HG03457 (cell line): ENCODE measurements around the gene ASPHD2.
"Not testable (repeated sequence)": the region's sequence is repeated elsewhere in the genome, so short reads cannot be mapped to it uniquely, and the experiment has no call there.

Experiments used
- ATAC-seq: cut with Tn5 transposase; IDR thresholded peaks from one replicate; pipeline ENCODE4 v1.9.1; 2021; ENCODE audit warnings: moderate number of reproducible peaks; ENCODE audit not compliant: unreplicated experiment

Gene ASPHD2

GRCh38 chr22:26416256-26416655 is 12.8 kb upstream of the ASPHD2 start:
- no peak for ATAC-seq

DNA sequence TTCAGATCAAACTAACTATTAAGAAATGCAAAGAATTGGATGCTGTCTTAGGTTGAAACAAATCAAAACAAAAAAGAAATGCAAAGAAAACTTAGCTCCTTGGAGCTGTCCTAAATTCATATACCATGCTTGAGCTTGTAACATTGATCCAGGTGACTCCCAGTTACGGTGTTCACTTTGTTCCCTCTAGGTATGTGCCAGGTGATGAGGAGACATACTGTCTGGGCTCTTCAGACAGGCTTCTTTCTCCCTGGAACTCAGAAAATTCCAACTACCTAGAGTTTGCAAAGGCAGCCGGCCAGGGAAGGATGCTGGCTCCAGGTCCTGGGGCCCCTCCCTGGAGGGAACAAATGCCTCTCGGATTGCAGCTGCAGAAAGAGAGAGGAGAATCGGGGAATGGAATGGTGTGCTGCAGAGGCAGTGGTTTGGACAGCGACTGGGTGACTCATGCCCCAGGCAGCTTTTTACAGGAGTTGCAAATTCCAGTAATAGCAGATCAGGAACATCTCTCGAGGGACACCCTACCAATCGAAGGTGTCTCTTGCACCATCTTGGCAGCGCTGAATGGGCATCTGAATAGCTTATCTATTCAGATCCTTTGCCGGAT is 12.3 kb upstream of the ASPHD2 start:
- ATAC-seq: no peak

DNA sequence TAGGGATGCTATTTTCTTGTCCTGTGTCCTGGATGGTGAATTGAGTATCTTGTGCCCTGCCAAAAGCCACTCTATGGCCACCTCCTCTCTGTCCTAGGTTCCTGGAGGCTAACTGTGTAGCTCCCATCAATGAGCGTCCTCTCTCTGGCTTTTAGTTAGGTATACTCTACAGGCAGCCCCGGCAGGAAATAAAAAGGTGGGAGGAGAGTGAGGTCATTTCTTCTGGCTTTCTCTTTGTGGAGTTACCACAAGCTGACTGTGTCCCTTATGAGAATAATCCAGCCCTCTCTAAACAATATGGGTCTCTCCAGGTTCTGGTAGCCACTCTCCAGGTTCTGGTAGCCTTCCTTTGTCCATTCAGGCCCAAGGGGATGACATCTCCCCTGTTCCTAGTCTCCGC is 11.7 kb upstream of the ASPHD2 start:
- no peak for ATAC-seq

GRCh38 chr22:26418620-26419019 is 10.4 kb upstream of the ASPHD2 start:
- ATAC-seq: no peak

- ATAC-seq: no peak
Observed at GRCh38 chr22:26426924-26427323, 2.1 kb upstream of the ASPHD2 start.

DNA sequence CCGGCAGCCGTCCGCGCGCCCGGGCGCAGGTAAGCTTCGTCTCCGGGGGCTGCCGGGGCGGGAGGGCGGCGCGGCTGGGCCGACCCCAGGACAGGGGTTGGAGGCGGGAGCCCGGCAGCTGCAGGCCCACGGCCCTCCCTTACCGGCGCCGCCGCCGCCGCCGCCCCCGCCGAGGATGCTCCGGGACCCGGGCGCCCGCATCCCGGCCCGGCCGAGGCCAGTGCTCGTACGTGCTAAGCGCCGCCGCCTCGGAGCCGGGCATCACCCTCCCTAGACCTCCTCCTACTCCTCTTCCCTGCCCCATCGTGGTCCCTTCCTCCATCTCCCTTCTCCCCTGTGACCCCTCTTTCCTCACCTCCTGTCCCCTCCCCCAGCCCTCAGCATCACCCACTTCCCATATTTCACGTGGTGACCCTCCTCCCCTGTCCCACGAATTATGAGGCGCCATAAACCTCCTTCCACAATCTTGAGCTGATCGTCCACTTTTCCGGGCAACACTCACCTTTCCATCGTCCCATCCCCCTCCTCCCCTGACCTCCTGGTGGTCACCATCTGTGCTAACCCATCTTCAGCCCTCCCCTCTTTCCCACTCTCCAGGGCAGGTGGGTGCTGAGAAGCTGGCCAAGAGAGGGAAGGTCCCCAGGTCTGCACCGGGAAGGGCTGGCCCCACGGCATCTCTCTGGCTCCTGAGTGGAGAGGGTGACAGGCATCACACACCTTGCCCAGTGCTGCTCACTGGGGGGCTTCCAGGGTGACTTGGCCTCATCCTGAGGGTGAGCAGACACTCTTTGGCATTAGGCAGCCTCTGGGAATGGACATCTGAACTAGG is 612 bp downstream of the ASPHD2 start:
- ATAC-seq: no peak

DNA sequence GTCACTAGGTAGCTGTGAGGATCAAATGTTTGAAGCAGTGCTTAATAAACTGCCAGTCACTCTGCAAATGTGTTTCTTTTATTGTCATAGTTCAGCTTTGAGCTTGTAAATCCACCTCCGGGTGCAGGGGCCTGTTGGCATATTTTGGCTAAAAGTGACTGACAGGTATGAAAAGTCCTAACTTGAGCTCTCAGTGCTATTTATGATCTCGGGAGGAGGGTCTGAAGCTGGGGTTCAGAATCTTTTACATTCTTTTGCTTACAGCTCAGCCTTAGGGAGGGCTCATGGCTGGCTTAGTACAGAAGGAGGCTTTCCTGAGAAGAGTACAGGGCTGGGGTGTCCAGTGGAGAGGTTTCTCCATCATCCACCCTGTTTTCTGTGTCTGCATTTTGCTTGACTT is 1.5 kb downstream of the ASPHD2 start:
- no peak for ATAC-seq

GRCh38 chr22:26431261-26431995 is 2.4 kb downstream of the ASPHD2 start:
- ATAC-seq: no peak

DNA sequence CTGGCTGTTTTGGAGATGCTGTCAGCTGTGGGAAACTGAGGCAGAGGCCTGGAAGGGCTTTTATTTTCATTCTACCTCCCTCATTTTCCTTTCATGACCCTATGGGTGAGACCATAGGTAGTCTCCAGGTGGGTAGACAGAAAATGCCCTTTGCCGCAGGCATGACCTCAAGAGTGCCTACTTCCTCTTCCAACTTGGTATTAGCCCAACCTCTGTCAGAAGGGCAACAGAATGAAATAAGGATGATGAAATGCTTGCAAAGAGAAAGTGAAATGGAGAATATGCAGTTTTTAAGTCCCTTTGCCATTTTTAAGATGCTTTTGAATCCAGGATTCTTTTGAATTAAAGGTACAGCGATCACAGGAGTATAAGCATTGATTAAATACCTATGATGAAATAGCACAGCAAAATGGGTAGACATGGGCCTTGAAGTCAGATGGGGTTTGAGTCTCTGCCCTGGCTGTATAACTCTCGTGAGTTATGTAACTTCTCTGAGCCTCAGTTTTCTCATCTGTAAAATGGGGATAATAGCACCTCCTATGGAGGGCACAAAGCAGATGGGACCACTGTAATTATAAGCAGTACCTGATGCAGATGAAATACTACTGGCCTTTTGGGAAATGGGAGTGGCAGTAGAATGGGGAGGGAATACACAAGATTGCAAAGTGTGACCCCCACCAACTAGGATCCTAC is 3.7 kb downstream of the ASPHD2 start:
- ATAC-seq: no peak

DNA sequence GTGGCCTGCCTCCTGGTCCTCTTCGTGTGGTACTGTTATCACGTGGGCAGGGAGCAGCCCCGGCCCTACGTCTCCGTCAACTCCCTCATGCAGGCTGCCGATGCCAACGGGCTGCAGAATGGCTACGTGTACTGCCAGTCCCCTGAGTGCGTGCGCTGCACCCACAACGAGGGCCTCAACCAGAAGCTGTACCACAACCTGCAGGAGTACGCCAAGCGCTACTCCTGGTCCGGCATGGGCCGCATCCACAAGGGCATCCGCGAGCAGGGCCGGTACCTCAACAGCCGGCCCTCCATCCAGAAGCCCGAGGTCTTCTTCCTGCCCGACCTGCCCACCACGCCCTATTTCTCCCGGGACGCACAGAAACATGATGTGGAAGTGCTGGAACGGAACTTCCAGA is 4.7 kb downstream of the ASPHD2 start:
- no peak for ATAC-seq

- ATAC-seq: no peak
Observed at GRCh38 chr22:26435327-26436093, 6.5 kb downstream of the ASPHD2 start.

DNA sequence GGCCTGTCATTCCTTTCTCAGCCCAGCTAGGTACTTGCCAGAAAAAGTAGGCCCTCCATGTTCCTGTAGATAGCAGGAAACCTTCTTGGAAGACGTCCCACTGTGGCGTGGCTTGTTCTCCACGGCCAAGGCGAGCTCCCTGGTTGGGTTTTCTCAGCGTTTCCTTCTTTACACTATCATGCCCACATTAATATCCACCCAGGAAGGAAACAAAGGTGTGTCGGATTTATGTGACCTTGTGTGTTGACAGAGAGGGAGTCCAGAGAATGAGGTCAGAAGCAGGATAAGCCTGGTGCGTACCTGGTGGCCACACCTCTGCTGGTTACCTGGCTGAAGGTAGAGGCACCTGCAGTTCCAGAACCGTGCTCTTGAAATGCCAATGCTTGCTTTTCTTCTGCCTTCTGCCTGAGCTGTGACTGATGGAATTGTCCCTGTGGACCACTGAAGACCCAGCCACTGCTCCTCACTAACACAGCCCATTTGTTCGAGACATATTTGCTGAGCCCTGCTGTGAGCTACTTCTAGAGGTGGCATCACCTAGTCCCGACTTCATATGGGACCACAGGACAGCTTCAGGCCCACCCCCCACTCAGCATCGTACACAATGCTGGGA is 7.9 kb downstream of the ASPHD2 start:
- ATAC-seq: no peak

- no peak for ATAC-seq
Observed at GRCh38 chr22:26437694-26438392, 8.8 kb downstream of the ASPHD2 start.

- ATAC-seq: not testable (repeated sequence)
Observed at GRCh38 chr22:26438776-26439175, 9.7 kb downstream of the ASPHD2 start.

GRCh38 chr22:26439559-26439958 is 10.5 kb downstream of the ASPHD2 start:
- ATAC-seq: no peak

DNA sequence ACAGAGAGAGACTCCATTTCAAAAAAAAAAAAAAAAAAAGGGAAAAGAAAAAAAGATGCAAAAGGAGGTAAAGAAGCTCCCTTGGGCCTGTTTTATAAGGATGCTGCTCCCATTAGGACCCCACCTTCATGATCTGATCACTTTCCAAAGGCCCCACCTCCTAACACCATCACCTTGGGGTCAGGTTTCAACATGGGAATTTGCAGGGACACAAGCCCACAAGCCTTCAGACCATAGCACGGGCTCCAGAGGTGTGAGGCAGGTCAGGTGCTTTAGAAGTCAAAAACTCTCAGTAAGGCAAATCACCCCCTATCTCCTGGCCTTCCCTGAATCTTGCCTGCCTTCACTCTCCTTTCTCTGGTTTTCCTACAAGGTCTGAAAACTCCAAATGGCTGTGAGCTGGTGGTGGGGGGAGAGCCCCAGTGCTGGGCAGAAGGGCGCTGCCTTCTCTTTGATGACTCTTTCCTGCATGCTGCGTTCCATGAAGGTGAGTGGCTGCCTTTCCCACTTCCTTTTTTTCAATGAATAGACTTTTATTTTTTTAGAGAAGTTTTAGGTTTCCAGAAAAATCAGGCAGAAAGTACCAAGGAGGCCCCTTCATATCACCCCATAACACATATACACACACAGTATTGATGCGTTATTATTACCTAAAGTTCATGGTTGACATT is 13.2 kb downstream of the ASPHD2 start:
- no peak for ATAC-seq

DNA sequence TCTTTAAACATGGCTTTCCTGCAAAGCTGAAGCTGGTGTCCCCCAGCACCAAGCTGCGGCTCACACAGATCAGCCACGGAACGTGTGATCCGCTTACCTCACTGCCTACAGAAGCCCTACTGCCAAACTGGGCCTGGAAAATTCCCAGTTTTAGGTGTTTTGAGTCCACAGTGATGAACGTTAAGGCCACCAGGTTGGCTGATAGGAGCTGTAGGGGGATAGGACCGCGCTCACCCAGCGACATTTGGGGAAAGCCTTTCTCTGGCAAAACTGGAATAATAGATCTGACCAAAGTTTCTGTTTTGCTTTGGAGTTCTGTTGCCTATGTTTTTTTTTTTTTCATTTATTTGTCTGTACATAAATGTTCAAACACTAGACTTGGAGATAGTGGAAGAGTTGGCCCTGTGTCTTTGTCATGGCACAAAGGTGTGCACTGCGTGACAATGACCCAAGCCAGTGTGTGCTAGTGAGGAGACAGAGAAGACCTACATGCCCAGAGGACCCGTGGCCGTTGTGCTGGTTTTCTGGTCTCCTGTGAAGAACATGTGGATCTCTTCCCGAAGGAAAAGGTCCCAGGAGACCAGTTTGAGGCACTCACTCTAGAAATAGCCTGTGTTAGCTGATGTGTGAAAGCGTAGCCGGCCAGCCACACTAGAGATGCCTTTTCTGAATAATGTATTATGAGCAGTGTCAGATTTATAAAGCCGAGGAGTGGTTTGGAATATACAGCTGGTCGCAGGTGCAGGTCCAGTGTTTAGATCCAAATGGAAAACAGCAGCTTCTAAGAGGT is 15.0 kb downstream of the ASPHD2 start:
- ATAC-seq: no peak

DNA sequence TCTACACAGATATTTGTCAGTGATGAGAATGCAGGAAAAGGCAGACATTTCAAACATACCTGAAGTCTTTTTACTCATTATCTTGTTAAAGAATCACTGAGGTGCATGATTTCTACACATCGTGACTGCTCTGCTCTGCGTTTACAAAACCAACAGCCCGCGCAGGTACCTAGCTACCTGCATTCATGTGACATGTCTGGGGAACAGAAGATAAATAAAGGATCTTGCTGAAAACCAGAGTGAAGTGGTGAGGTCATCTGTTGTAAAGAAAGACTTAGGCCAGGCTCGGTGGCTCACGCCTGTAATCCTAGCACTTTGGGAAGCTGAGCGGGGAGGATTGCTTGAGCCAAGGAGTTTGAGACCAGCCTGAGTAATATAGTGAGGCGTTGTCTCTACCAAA is 15.7 kb downstream of the ASPHD2 start:
- ATAC-seq: no peak
